ENCODE results near the gene SYNGR2. TPM values are rescaled to one million over a fixed set of nuclear protein-coding genes. Genes with fewer than 3 reads are reported as not detected.

The SYNGR2 gene
- total and polyA plus RNA-seq, 2 of the 8 experiments (the other 6 are each of a cell fraction or from before 2014, with no cell fraction given), result 50.0 to 139 TPM

DNA sequence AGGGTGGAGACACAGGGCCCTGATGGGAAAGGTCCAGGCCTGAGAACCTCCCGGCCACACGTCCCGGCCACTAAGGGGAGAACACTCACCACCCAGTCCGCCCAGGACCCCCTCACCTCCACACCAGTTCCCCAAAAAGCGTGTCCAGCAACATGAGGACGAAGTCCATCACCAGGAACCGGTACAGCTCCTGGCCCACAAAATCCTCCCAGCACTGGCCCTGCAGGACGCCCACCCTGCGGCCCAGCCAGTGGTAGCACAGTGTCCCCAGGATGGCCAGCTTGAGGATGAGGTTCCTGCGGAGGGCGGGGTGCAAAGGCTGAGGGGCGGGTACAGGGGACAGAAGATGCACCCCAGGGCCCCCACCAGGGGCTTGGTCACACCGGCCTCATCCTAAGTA lies 47.8 kb upstream of the SYNGR2 start:
- Histone ChIP-seq H2AFZ (ENCODE audit: low read length) (no peak overlapping the region), H2BK120ac (replicated peaks; ENCODE audit: low read depth, low read length) (no peak overlapping the region), H4K8ac (ENCODE audit: extremely low read depth, insufficient read depth, low read length) (no peak overlapping the region), H3K79me2 (ENCODE audit: control insufficient read depth in 1 of 2, insufficient read depth in 2 of 2, low read length in 2 of 2) (no peaks in the 10 kb centered on the region), H3K4me1 (replicated peaks in 1 of 4; ENCODE audit: control insufficient read depth in 3 of 4, insufficient read depth in 4 of 4, low read length in 3 of 4) (no peaks in the 10 kb centered on the region), H3K9me3 (ENCODE audit: insufficient read depth in 2 of 2, low read depth in 1 of 2, low read length in 1 of 2) (no peaks in the 10 kb centered on the region), H3K4me3 (ENCODE audit: extremely low read depth in 1 of 4, insufficient read depth in 2 of 4, low read depth in 3 of 4, low read length in 4 of 4) (no peak overlapping the region), H2BK20ac (ENCODE audit: low read length) (no peak overlapping the region), H3K18ac (ENCODE audit: extremely low read depth, low read length) (no peak overlapping the region), H3K4ac (replicated peaks; ENCODE audit: insufficient read length, low read depth, low read length) (no peak overlapping the region), H2BK5ac (ENCODE audit: low read depth, low read length) (no peak overlapping the region), H3K36me3 (ENCODE audit: control insufficient read depth in 2 of 4, insufficient read depth in 4 of 4, low read length in 3 of 4) (peaks cover 2 to 32% (median 13%) of the 10 kb centered on the region in 4 experiments; a peak in 5 of 8 replicates), H3K23ac (ENCODE audit: insufficient read length) (no peak overlapping the region), H3K4me2 (ENCODE audit: insufficient read depth in 1 of 2, low read depth in 2 of 2, low read length in 2 of 2) (no peak overlapping the region), H3K56ac (replicated peaks; ENCODE audit: insufficient read length, low read depth, low read length) (no peak overlapping the region), H4K5ac (ENCODE audit: insufficient read length, low read depth, low read length) (no peak overlapping the region), H2AK5ac (ENCODE audit: low read depth, low read length) (no peak overlapping the region), H4K20me1 (replicated peaks in 1 of 2; ENCODE audit: control insufficient read depth in 1 of 2, insufficient read depth in 2 of 2, low read length in 2 of 2) (peaks cover 2 to 23% of the 10 kb centered on the region in 2 experiments), H2BK12ac (ENCODE audit: low read depth, low read length) (no peak overlapping the region), H3K9ac (replicated peaks in 1 of 4; ENCODE audit: extremely low read depth in 1 of 4, low read depth in 3 of 4, low read length in 3 of 4) (no peak overlapping the region), H3K23me2 (ENCODE audit: low read depth, low read length) (peaks cover 7% of the 10 kb centered on the region; the same call in 1 of the 2 replicates), H4K91ac (replicated peaks; ENCODE audit: insufficient read length, low read length) (no peak overlapping the region), H3K27ac (ENCODE audit: low read depth, low read length) (no peak overlapping the region), H2BK15ac (ENCODE audit: low read length) (no peak overlapping the region), H3K79me1 (ENCODE audit: low read depth, low read length) (peaks cover 3% of the 10 kb centered on the region), H3K27me3 (replicated peaks in 1 of 4; ENCODE audit: control insufficient read depth in 3 of 4, extremely low read depth in 1 of 4, insufficient read depth in 3 of 4, low read length in 3 of 4) (no peaks in the 10 kb centered on the region), H3K14ac (ENCODE audit: insufficient read length) (no peak overlapping the region)
- CTCF ChIA-PET (ENCODE audit: partially characterized antibody), result interaction anchor here (2.0 to 11.4 kb wide), 2 partner anchors 16 to 131 kb away, joined by 5 to 122 read pairs; no protein-coding TSS in a partner anchor
- no peak for TF ChIP-seq JUN (IDR thresholded peaks at IDR 0.05; ENCODE audit: low read depth, low read length)
- TF ChIP-seq, protein P1, sequence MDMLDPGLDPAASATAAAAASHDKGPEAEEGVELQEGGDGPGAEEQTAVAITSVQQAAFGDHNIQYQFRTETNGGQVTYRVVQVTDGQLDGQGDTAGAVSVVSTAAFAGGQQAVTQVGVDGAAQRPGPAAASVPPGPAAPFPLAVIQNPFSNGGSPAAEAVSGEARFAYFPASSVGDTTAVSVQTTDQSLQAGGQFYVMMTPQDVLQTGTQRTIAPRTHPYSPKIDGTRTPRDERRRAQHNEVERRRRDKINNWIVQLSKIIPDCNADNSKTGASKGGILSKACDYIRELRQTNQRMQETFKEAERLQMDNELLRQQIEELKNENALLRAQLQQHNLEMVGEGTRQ (IDR thresholded peaks at IDR 0.05; ENCODE audit: low read length), result no peak
- no peak for TF ChIP-seq TAF7 (optimal IDR thresholded peaks at IDR 0.05; ENCODE audit: borderline replicate concordance, low read depth, low read length)
- POLR2A ChIA-PET (ENCODE audit: partially characterized antibody), result interaction anchor here (1.9 kb wide), 1 partner anchor 10 kb away, joined by 5 read pairs; the partner anchor contains the start of gene TMC8
- DNase-seq (ENCODE audit: low read depth in 1 of 2, low spot score in 2 of 2), result no peak
- WGBS, 2 experiments (ENCODE audit: extremely low coverage in 1 of 2, insufficient coverage in 1 of 2, insufficient read length in 1 of 2, insufficient replicate concordance in 2 of 2, low coverage in 1 of 2, low lambda C conversion rate in 2 of 2, missing lambda C conversion rate in 1 of 2), result 97% methylated on average over 11 of the region's 13 CpGs; no CpG with 5 or more reads in 1 of the 2 experiments
- no peak for FAIRE-seq

All from H1 (cell line).